Vagina (tissue), 2 donors: ENCODE data around the gene ZC3H12D.

Experiments used
- POLR2A ChIP-seq, 2 donors: fragments of 450-650 bp; IDR thresholded peaks; one replicate each; pipeline ENCODE4 v1.6.1; 2017; ENCODE audit warnings: antibody characterized with exemption in 2 of 2, mild to moderate bottlenecking in 2 of 2, moderate library complexity in 2 of 2
- POLR2AphosphoS5 ChIP-seq, 2 donors: sonication (generic); formaldehyde crosslinking; IDR thresholded peaks; one replicate each; pipeline ENCODE4 v1.9.0; 2017; ENCODE audit warnings: antibody characterized with exemption in 2 of 2, mild to moderate bottlenecking in 2 of 2, low read depth in 1 of 2; ENCODE audit not compliant: insufficient read depth in 1 of 2
- TF ChIP-seq, protein P1 (sequence below), 3 experiments: fragments of 450-650 bp in 2 of 3; fragments of 200-600 bp in 1 of 3; sonication (generic) in 1 of 3; IDR thresholded peaks; one replicate each; pipeline ENCODE4 v1.5.1; 2017 to 2019; ENCODE audit warnings: antibody characterized with exemption in 3 of 3, mild to moderate bottlenecking in 2 of 3, moderate library complexity in 2 of 3

DNA sequence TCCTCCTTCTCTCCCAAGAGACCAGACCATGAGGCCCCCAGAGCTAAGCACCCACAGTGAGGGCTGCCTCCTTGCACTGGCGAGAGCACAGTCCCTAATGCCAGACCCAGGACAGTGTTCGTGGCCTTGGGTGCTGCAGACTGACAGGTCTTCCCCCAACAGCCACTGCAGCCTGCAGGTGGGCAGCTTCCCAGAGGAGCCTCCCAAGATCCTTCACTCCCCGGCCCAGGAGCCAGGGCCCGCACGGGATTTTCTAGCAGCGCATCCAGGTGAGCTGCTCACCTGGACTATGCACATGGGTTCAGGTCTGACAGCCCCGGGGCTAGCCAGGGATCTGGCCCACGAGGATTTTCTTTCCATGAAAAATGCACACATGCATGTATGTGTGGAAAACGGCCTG is 43.1 kb downstream of the ZC3H12D start:
- TF ChIP-seq POLR2A (IDR thresholded peaks at IDR 0.05) (no peak), POLR2AphosphoS5 (IDR thresholded peaks at IDR 0.05; ENCODE audit: insufficient read depth in 1 of 2, low read depth in 1 of 2) (no peak)
- TF ChIP-seq, protein P1, sequence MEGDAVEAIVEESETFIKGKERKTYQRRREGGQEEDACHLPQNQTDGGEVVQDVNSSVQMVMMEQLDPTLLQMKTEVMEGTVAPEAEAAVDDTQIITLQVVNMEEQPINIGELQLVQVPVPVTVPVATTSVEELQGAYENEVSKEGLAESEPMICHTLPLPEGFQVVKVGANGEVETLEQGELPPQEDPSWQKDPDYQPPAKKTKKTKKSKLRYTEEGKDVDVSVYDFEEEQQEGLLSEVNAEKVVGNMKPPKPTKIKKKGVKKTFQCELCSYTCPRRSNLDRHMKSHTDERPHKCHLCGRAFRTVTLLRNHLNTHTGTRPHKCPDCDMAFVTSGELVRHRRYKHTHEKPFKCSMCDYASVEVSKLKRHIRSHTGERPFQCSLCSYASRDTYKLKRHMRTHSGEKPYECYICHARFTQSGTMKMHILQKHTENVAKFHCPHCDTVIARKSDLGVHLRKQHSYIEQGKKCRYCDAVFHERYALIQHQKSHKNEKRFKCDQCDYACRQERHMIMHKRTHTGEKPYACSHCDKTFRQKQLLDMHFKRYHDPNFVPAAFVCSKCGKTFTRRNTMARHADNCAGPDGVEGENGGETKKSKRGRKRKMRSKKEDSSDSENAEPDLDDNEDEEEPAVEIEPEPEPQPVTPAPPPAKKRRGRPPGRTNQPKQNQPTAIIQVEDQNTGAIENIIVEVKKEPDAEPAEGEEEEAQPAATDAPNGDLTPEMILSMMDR (IDR thresholded peaks at IDR 0.05), result no peak
